IPS DF 4.7 (cell line): Measurements from ENCODE around the gene TFAP2A.

Experiments used
- DNase-seq: peaks from one replicate; pipeline ENCODE4 v3.0.0-alpha.2; 2013; ENCODE audit warnings: low spot score; ENCODE audit errors: extremely low read depth

TFAP2A gene

GRCh38 chr6:10412461-10413261, 2.2 kb downstream of the TFAP2A start:
- DNase-seq: no peak

GRCh38 chr6:10411971-10412460, 2.9 kb downstream of the TFAP2A start:
- DNase-seq: no peak

- DNase-seq: no peak
Observed at GRCh38 chr6:10411131-10411970, 3.5 kb downstream of the TFAP2A start.

GRCh38 chr6:10410207-10411050, 4.4 kb downstream of the TFAP2A start:
- DNase-seq: no peak

- DNase-seq: no peak
Observed at GRCh38 chr6:10409731-10410206, 5.1 kb downstream of the TFAP2A start.

GRCh38 chr6:10409233-10409721, 5.6 kb downstream of the TFAP2A start:
- no peak for DNase-seq

- no peak for DNase-seq
Observed at GRCh38 chr6:10408457-10408856, 6.4 kb downstream of the TFAP2A start.

- no peak for DNase-seq
Observed at GRCh38 chr6:10407674-10408054, 7.2 kb downstream of the TFAP2A start.

GRCh38 chr6:10407018-10407673, 7.7 kb downstream of the TFAP2A start:
- DNase-seq: no peak

- DNase-seq: no peak
Observed at GRCh38 chr6:10406556-10406955, 8.3 kb downstream of the TFAP2A start.

- DNase-seq: no peak
Observed at GRCh38 chr6:10405513-10405900, 9.4 kb downstream of the TFAP2A start.

- no peak for DNase-seq
Observed at GRCh38 chr6:10404799-10405512, 9.9 kb downstream of the TFAP2A start.

GRCh38 chr6:10404107-10404798, 10.6 kb downstream of the TFAP2A start:
- DNase-seq: no peak

GRCh38 chr6:10403385-10404106, 11.3 kb downstream of the TFAP2A start:
- no peak for DNase-seq

GRCh38 chr6:10402648-10403311, 12.1 kb downstream of the TFAP2A start:
- DNase-seq: no peak

- no peak for DNase-seq
Observed at GRCh38 chr6:10401632-10402223, 13.1 kb downstream of the TFAP2A start.

GRCh38 chr6:10401004-10401536, 13.8 kb downstream of the TFAP2A start:
- DNase-seq: no peak

GRCh38 chr6:10400330-10400729, 14.5 kb downstream of the TFAP2A start:
- no peak for DNase-seq
